ENCODE measurements around the gene ZFYVE28. TPM values are rescaled to one million over a fixed set of nuclear protein-coding genes. Genes with fewer than 3 reads are reported as not detected.
A peak's percentile ranks its signal among the peaks of the same experiment; 100 is the strongest.

ZFYVE28 gene
- total RNA-seq, 1 donor from 2014 or later = 0.39 TPM

DNA sequence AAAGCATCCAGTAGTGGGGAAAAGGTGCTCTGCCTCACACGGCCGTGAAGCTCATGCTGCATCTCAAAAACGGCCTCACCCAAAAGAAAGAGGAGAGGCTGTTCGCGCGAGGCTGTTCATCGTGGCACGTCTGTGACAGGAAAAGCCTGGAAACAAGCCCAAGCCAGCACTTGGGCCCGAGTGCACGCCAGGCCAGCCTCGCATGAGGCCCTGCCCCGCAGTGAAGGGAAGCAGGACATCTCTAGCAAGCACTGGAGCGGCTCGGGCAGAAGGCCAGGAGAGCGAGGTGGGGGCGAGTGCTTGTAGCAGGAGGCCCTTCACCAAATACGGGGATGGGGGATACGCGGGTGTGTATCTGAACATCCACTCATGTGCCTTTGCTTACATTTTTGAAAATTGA lies 116.6 kb downstream of the ZFYVE28 start:
- no peak overlapping the region for H3K27ac Mint-ChIP-seq
- peaks cover 4% of the 10 kb centered on the region for H3K36me3 Mint-ChIP-seq
- H4K20me1 ChIP-seq (ENCODE audit: low read depth) = no peaks in the 10 kb centered on the region
- peaks cover 13% of the 10 kb centered on the region for H3K27me3 Mint-ChIP-seq (ENCODE audit: insufficient read depth, low read depth)
- H2AFZ ChIP-seq (replicated peaks) = no peak overlapping the region
- TF ChIP-seq, protein P1, sequence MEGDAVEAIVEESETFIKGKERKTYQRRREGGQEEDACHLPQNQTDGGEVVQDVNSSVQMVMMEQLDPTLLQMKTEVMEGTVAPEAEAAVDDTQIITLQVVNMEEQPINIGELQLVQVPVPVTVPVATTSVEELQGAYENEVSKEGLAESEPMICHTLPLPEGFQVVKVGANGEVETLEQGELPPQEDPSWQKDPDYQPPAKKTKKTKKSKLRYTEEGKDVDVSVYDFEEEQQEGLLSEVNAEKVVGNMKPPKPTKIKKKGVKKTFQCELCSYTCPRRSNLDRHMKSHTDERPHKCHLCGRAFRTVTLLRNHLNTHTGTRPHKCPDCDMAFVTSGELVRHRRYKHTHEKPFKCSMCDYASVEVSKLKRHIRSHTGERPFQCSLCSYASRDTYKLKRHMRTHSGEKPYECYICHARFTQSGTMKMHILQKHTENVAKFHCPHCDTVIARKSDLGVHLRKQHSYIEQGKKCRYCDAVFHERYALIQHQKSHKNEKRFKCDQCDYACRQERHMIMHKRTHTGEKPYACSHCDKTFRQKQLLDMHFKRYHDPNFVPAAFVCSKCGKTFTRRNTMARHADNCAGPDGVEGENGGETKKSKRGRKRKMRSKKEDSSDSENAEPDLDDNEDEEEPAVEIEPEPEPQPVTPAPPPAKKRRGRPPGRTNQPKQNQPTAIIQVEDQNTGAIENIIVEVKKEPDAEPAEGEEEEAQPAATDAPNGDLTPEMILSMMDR (IDR thresholded peaks at IDR 0.05) = no peak
- TF ChIP-seq EZH2 (IDR thresholded peaks at IDR 0.05) = no peak
- H3K27me3 ChIP-seq = no peaks in the 10 kb centered on the region
- no peak overlapping the region for H3K4me3 ChIP-seq
- H3K4me3 Mint-ChIP-seq = no peak overlapping the region
- no peak for DNase-seq (ENCODE audit: low spot score)
- H3K27ac ChIP-seq = no peak overlapping the region
- no peaks in the 10 kb centered on the region for H3K4me1 ChIP-seq
- H3F3A ChIP-seq (ENCODE audit: low read depth) = no peaks in the 10 kb centered on the region
- peaks cover 11% of the 10 kb centered on the region for H3K9me3 Mint-ChIP-seq
- no peak overlapping the region for H3K4me2 ChIP-seq
- H3K36me3 ChIP-seq = no peaks in the 10 kb centered on the region
- no peak overlapping the region for H3K9ac ChIP-seq
- H3K79me2 ChIP-seq (ENCODE audit: low read depth) = no peaks in the 10 kb centered on the region
- peaks cover 2% of the 10 kb centered on the region for H3K9me3 ChIP-seq (ENCODE audit: low read depth)
- H3K4me1 Mint-ChIP-seq = no peaks in the 10 kb centered on the region

DNA sequence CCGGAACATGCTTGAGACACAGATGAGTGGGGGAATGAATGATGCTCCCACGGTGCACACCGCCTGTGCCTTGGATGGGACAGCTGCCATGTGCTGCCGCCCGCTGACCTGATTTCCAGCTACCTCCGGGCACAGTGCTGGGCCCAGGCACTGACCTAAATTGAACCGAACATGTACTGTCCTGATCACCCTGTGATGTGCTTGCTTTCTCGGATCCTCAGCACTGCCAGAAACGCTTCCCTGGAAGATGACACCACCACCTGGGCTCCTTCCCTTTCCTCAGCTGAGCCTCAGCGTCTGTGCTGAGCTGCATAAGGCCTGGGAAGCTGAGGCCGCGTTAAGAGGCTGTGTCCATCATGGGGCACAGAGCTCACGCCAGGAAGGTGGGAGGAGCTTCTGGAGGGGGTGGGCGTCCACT lies 117.2 kb downstream of the ZFYVE28 start:
- Mint-ChIP-seq H3K36me3 (peaks cover 4% of the 10 kb centered on the region), H3K4me3 (no peak overlapping the region), H3K9me3 (peaks cover 8% of the 10 kb centered on the region), H3K27ac (peak overlapping the region; percentile 63), H3K27me3 (ENCODE audit: insufficient read depth, low read depth) (peaks cover 13% of the 10 kb centered on the region), H3K4me1 (no peaks in the 10 kb centered on the region)
- H3K27me3 ChIP-seq = no peaks in the 10 kb centered on the region
- no peak overlapping the region for H3K27ac ChIP-seq
- no peaks in the 10 kb centered on the region for H3K9me3 ChIP-seq (ENCODE audit: low read depth)
- H2AFZ ChIP-seq (replicated peaks) = no peak overlapping the region
- no peak for DNase-seq (ENCODE audit: low spot score)
- H3K9ac ChIP-seq = no peak overlapping the region
- no peaks in the 10 kb centered on the region for H3F3A ChIP-seq (ENCODE audit: low read depth)
- no peaks in the 10 kb centered on the region for H3K79me2 ChIP-seq (ENCODE audit: low read depth)
- no peaks in the 10 kb centered on the region for H4K20me1 ChIP-seq (ENCODE audit: low read depth)
- no peak for TF ChIP-seq EZH2phosphoT487 (IDR thresholded peaks at IDR 0.05)
- TF ChIP-seq EZH2 (IDR thresholded peaks at IDR 0.05) = no peak
- TF ChIP-seq, protein P1 (IDR thresholded peaks at IDR 0.05) = no peak
- H3K4me1 ChIP-seq = no peaks in the 10 kb centered on the region
- no peak overlapping the region for H3K4me3 ChIP-seq
- H3K36me3 ChIP-seq = no peaks in the 10 kb centered on the region
- no peak overlapping the region for H3K4me2 ChIP-seq

DNA sequence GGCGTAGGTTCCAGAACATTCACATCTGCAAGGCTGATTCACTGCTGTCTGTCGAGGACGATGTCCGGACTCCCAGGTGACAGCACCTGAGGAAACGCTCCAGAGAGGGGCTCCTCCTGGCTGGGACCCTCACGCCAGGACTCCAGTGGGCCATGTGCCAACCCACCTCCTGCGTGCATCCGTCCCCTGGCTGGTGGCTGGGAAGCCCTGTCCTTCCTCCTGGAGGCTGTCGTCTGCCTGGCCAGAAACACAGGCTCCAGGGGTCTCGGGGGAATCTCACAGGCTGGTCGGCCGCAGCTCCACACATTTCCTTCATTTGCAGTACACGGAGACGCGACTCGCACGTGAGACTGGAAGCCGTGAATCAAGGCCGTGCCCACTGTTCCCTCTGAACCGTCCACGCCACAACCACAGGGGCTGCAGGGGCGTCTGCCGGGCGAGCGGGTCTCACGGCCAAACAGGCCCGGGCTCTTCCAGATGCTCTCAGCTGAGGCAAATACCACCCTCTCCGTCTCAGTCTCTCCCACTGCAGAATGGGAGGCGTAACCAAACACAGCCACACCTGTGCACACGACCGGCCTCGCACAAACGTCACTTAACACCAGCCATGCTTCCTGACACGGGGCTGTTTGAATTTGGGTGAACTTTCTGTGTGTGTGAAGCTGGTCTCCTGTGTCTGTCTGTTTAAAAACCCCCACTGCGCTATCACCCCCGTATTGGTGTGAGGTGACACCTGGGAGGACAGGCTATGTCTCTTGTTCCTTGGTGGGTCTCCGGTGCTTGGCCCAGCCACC lies 117.8 kb downstream of the ZFYVE28 start:
- H3K9ac ChIP-seq = no peak overlapping the region
- Mint-ChIP-seq H3K4me3 (no peak overlapping the region), H3K4me1 (no peaks in the 10 kb centered on the region), H3K27ac (no peak overlapping the region), H3K36me3 (peaks cover 4% of the 10 kb centered on the region), H3K27me3 (ENCODE audit: insufficient read depth, low read depth) (peaks cover 13% of the 10 kb centered on the region), H3K9me3 (peaks cover 8% of the 10 kb centered on the region)
- no peaks in the 10 kb centered on the region for H3K79me2 ChIP-seq (ENCODE audit: low read depth)
- H2AFZ ChIP-seq (replicated peaks) = no peak overlapping the region
- no peaks in the 10 kb centered on the region for H3K4me1 ChIP-seq
- H3K9me3 ChIP-seq (ENCODE audit: low read depth) = no peaks in the 10 kb centered on the region
- no peak overlapping the region for H3K4me2 ChIP-seq
- H3K27me3 ChIP-seq = no peaks in the 10 kb centered on the region
- no peaks in the 10 kb centered on the region for H3K36me3 ChIP-seq
- H3K4me3 ChIP-seq = no peak overlapping the region
- DNase-seq (ENCODE audit: low spot score) = no peak
- no peaks in the 10 kb centered on the region for H4K20me1 ChIP-seq (ENCODE audit: low read depth)
- H3F3A ChIP-seq (ENCODE audit: low read depth) = no peaks in the 10 kb centered on the region
- TF ChIP-seq EZH2phosphoT487 (IDR thresholded peaks at IDR 0.05) (no peak), EZH2 (IDR thresholded peaks at IDR 0.05) (no peak)
- TF ChIP-seq, protein P1 (IDR thresholded peaks at IDR 0.05) = no peak
- no peak overlapping the region for H3K27ac ChIP-seq
